DOHH2 (cell line): ENCODE results near the gene CDH4.

Experiments used
- H3F3A ChIP-seq: fragments of 200-600 bp; sonication (generic), shearing (Covaris generic); 2 replicates; pipeline ENCODE4 v1.6.0; 2016; ENCODE audit warnings: antibody characterized with exemption, mild to moderate bottlenecking; ENCODE audit not compliant: control insufficient read depth, insufficient read depth
- H3K27ac ChIP-seq: fragments of 200-600 bp; sonication (generic); 2 replicates; pipeline ENCODE4 v1.5.1; 2014; ENCODE audit warnings: low read depth, mild to moderate bottlenecking, low read length, moderate library complexity
- H3K27me3 ChIP-seq: fragments of 200-600 bp; sonication (generic); 2 replicates; pipeline ENCODE4 v1.6.1; 2014; ENCODE audit warnings: mild to moderate bottlenecking, low read length, mixed read lengths; ENCODE audit not compliant: control insufficient read depth
- H3K36me3 ChIP-seq: fragments of 200-600 bp; sonication (generic); 2 replicates; pipeline ENCODE4 v1.6.1; 2014; ENCODE audit warnings: mild to moderate bottlenecking, low read length, moderate library complexity, mixed read lengths; ENCODE audit not compliant: control insufficient read depth
- H3K4me1 ChIP-seq: fragments of 200-600 bp; sonication (generic); 2 replicates; pipeline ENCODE4 v1.6.1; 2014; ENCODE audit warnings: mild to moderate bottlenecking, low read length, mixed read lengths; ENCODE audit not compliant: control insufficient read depth
- H3K4me2 ChIP-seq: fragments of 200-600 bp; sonication (generic); 2 replicates; pipeline ENCODE4 v1.6.0; 2014; ENCODE audit warnings: mild to moderate bottlenecking, low read length, moderate library complexity
- H3K4me3 ChIP-seq: fragments of 200-600 bp; sonication (generic); 2 replicates; pipeline ENCODE4 v1.5.1; 2014; ENCODE audit warnings: mild to moderate bottlenecking, low read length, mixed read lengths
- H3K79me2 ChIP-seq: fragments of 200-600 bp; sonication (generic); 2 replicates; pipeline ENCODE4 v1.6.1; 2014; ENCODE audit warnings: mild to moderate bottlenecking, low read length, mixed read lengths; ENCODE audit not compliant: control insufficient read depth
- H3K9me2 ChIP-seq: fragments of 200-600 bp; sonication (generic); replicated peaks from 2 replicates; pipeline ENCODE4 v1.6.1; 2014; ENCODE audit warnings: mild to moderate bottlenecking, low read length, mixed read lengths; ENCODE audit not compliant: control insufficient read depth
- H3K9me3 ChIP-seq: fragments of 200-600 bp; sonication (generic); 2 replicates; pipeline ENCODE4 v1.6.1; 2014; ENCODE audit warnings: antibody characterized with exemption, low read length, mixed read lengths; ENCODE audit not compliant: control insufficient read depth, insufficient read depth
- H4K20me1 ChIP-seq: fragments of 200-600 bp; sonication (generic); 2 replicates; pipeline ENCODE4 v1.6.0; 2014; ENCODE audit warnings: low read depth, mild to moderate bottlenecking, antibody characterized with exemption, low read length, moderate library complexity; ENCODE audit not compliant: control insufficient read depth, insufficient read depth
- EZH2phosphoT487 ChIP-seq: fragments of 200-600 bp; sonication (generic); IDR thresholded peaks from 2 replicates; pipeline ENCODE4 v1.6.1; 2017; ENCODE audit warnings: borderline replicate concordance, mild to moderate bottlenecking, antibody characterized with exemption, low read length, moderate library complexity, mixed read lengths
- TF ChIP-seq, protein P1 (sequence below): fragments of 200-600 bp; sonication (generic); IDR thresholded peaks from one replicate; pipeline ENCODE4 v1.5.1; 2014; ENCODE audit warnings: antibody characterized with exemption, mild to moderate bottlenecking, low read depth, low read length; ENCODE audit not compliant: poor library complexity, severe bottlenecking

CDH4 gene

DNA sequence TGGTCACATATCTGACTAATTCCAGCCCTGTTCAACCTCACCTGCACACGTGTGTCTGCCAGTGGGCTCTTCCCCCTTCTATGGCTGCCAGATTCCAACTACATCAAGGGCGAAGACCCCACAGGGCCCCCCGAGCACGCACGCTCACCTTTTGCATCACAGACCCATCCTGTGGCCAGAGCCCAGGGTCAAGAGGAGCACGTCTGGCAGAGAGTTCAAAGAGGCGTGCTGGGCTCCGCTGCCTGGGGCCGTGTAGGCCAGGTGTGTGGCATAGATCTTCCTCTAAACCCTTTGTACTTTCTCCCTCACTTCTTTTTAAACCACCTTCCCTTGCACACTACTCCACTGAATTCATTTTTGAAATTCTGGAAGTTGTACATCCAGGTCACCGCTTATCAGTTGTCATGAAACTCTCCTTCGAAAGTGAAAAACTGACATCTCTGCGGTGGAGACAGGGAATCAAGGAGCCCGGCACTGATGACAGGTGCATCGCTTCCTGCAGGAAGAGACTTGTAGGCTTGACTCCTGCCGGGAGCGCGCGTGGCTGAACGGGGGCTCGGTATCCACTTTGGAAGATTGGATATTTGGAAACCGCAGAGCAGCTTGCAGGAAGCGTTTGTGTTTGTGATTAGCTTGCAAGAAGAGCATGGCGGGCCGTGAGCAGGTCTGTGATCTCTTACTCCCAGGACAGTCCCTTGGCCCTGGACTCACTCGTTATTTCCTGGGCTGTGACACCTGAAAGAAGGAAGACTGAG is 397.2 kb downstream of the CDH4 start:
- no peaks in the 10 kb centered on the region for H3F3A ChIP-seq
- H3K79me2 ChIP-seq, result no peaks in the 10 kb centered on the region
- TF ChIP-seq EZH2phosphoT487, result no peak
- TF ChIP-seq, protein P1, sequence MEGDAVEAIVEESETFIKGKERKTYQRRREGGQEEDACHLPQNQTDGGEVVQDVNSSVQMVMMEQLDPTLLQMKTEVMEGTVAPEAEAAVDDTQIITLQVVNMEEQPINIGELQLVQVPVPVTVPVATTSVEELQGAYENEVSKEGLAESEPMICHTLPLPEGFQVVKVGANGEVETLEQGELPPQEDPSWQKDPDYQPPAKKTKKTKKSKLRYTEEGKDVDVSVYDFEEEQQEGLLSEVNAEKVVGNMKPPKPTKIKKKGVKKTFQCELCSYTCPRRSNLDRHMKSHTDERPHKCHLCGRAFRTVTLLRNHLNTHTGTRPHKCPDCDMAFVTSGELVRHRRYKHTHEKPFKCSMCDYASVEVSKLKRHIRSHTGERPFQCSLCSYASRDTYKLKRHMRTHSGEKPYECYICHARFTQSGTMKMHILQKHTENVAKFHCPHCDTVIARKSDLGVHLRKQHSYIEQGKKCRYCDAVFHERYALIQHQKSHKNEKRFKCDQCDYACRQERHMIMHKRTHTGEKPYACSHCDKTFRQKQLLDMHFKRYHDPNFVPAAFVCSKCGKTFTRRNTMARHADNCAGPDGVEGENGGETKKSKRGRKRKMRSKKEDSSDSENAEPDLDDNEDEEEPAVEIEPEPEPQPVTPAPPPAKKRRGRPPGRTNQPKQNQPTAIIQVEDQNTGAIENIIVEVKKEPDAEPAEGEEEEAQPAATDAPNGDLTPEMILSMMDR, result no peak
- no peaks in the 10 kb centered on the region for H3K9me2 ChIP-seq
- H3K4me3 ChIP-seq, result no peak overlapping the region
- H3K9me3 ChIP-seq, result no peaks in the 10 kb centered on the region
- no peak overlapping the region for H3K27ac ChIP-seq
- no peaks in the 10 kb centered on the region for H3K36me3 ChIP-seq
- no peaks in the 10 kb centered on the region for H3K27me3 ChIP-seq
- no peak overlapping the region for H3K4me2 ChIP-seq
- no peaks in the 10 kb centered on the region for H4K20me1 ChIP-seq
- H3K4me1 ChIP-seq, result no peaks in the 10 kb centered on the region

- H3F3A ChIP-seq, result no peaks in the 10 kb centered on the region
- TF ChIP-seq EZH2phosphoT487, result no peak
- TF ChIP-seq, protein P1, result no peak
- no peaks in the 10 kb centered on the region for H3K4me1 ChIP-seq
- H3K9me3 ChIP-seq, result no peaks in the 10 kb centered on the region
- H3K4me3 ChIP-seq, result no peak overlapping the region
- H3K4me2 ChIP-seq, result no peak overlapping the region
- H3K27ac ChIP-seq, result no peak overlapping the region
- H4K20me1 ChIP-seq, result no peaks in the 10 kb centered on the region
- H3K36me3 ChIP-seq, result no peaks in the 10 kb centered on the region
- no peaks in the 10 kb centered on the region for H3K27me3 ChIP-seq
- H3K9me2 ChIP-seq, result no peaks in the 10 kb centered on the region
- no peaks in the 10 kb centered on the region for H3K79me2 ChIP-seq
Observed at GRCh38 chr20:61649860-61650162, 397.8 kb downstream of the CDH4 start.

DNA sequence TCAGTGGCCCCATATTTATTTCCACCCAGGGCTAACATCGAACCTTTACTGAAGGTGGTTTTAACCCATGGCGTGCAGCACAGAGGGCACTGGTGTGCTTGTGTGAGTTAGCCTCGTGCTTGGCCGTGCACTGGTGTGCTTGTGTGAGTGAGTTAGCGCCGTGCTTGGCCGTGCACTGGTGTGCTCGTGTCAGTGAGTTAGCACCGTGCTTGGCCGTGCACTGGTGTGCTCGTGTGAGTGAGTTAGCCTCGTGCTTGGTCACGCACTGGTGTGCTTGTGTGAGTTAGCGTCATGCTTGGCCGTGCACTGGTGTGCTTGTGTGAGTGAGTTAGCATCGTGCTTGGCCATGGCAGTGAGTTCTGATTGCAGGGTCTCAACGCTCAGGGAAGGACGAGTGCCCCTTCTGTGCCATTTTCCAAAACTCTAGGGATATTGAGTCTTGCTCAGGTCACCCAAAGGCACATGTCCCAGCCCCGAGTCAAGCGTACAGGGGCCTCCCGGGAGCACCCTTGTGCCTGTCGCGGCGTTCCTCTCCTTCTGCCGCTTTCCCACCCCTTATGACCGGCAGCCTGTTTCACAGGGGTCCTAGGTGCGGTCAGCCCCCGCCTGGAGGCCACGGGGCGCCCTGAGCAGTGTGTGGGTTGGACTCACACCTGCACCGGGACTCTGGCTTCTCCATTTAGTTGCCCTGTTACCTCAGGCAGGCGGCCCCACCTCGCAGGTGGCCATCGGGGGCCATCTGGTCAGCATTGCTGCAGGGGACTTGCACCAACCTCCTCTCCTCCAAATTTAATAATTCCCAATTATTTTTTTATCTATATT is 399.1 kb downstream of the CDH4 start:
- Histone ChIP-seq H3K9me3 (no peaks in the 10 kb centered on the region), H3K27ac (no peak overlapping the region), H3K9me2 (no peaks in the 10 kb centered on the region), H3K4me1 (no peaks in the 10 kb centered on the region), H3K27me3 (no peaks in the 10 kb centered on the region), H4K20me1 (no peaks in the 10 kb centered on the region), H3K36me3 (no peaks in the 10 kb centered on the region), H3K79me2 (no peaks in the 10 kb centered on the region), H3F3A (no peaks in the 10 kb centered on the region), H3K4me2 (no peak overlapping the region), H3K4me3 (no peak overlapping the region)
- TF ChIP-seq EZH2phosphoT487, result no peak
- TF ChIP-seq, protein P1, result no peak
